ENCODE results near the gene MAGI1.

DNA sequence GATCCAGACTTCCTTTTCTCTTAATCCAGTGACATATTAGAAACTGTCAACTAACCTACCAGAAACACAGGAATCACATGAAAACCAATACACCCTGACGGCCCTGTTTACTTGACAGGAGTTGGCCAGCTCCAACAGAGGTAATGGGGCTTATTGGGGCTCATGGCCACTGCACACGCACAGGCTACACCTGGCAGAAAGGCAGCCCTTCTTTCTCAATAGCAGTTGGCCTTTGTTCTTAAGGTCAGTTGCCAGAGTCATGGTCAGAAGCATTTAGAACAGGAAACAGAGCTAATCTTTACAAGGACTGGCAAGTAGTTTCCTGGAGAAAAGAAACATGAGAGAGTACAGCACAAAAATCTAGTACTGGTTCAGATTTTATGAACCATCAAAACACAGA lies 181.8 kb downstream of the MAGI1 start:
- TF ChIP-seq, protein P1, sequence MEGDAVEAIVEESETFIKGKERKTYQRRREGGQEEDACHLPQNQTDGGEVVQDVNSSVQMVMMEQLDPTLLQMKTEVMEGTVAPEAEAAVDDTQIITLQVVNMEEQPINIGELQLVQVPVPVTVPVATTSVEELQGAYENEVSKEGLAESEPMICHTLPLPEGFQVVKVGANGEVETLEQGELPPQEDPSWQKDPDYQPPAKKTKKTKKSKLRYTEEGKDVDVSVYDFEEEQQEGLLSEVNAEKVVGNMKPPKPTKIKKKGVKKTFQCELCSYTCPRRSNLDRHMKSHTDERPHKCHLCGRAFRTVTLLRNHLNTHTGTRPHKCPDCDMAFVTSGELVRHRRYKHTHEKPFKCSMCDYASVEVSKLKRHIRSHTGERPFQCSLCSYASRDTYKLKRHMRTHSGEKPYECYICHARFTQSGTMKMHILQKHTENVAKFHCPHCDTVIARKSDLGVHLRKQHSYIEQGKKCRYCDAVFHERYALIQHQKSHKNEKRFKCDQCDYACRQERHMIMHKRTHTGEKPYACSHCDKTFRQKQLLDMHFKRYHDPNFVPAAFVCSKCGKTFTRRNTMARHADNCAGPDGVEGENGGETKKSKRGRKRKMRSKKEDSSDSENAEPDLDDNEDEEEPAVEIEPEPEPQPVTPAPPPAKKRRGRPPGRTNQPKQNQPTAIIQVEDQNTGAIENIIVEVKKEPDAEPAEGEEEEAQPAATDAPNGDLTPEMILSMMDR (IDR thresholded peaks at IDR 0.05), result no peak
- TF ChIP-seq EP300 (IDR thresholded peaks at IDR 0.05), result no peak
- no peak for TF ChIP-seq POLR2AphosphoS5 (IDR thresholded peaks at IDR 0.05)
- no peak for TF ChIP-seq POLR2A (IDR thresholded peaks at IDR 0.05)
